Fibroblast of skin of right quadriceps (primary cell): ENCODE results near the gene LFNG.
"Not testable (repeated sequence)": the region's sequence is repeated elsewhere in the genome, so short reads cannot be mapped to it uniquely, and the experiment has no call there.

Source experiments
- DNase-seq: peaks from one replicate; pipeline ENCODE4 v3.0.0-alpha.2; 2013

LFNG gene

GRCh38 chr7:2520131-2520760, 672 bp downstream of the LFNG start:
- DNase-seq: no peak

DNA sequence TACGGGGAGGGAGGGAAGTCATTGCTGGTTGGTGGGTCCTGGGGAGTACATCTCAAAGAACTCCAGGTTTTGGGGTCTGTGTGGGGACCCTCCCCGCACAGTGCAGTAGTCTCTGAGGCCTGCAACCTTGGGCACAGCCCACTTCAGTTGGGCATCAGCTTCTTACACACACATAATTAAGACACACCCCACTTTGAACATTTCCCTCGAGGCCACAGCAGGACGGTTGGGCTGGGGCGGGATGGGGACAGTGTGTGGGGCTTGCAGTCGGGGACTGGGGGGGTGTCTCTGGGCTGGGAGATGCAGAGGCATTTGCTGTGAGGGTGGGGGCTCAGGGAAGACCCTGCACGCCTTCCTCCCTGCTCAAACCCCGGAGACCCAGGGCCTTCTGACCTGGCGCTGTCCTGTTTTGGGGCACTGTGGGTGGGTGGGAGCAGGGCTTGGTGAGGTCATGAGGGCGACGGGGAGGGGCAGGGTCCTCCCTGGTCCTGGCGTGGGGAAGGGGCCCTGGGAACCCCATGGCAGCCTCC, 1.3 kb downstream of the LFNG start:
- no peak for DNase-seq

DNA sequence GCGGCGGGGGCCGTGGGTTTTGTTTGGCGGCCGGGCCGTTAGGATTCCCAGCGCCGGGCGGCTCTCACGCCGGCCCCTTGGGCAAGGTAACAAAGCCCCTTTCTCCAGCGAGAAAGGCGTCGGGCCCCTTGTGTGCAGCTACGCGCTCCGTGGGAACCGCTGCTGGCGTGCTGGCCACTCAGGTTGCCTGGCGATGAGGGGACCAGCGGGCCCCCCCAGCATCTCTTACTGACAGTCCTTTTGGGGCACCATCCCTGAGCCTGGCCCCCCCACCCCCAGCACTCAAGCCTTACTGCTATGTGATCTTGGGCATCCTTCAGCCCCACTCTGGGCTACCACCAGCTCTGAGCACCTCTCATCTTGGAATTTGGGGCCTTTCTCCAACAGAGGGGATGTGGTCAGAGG, 1.8 kb downstream of the LFNG start:
- no peak for DNase-seq

GRCh38 chr7:2521952-2522591, 2.5 kb downstream of the LFNG start:
- peak; percentile 50 for DNase-seq

- DNase-seq: peak; percentile 57
Measured at GRCh38 chr7:2522780-2523433, 3.3 kb downstream of the LFNG start.

DNA sequence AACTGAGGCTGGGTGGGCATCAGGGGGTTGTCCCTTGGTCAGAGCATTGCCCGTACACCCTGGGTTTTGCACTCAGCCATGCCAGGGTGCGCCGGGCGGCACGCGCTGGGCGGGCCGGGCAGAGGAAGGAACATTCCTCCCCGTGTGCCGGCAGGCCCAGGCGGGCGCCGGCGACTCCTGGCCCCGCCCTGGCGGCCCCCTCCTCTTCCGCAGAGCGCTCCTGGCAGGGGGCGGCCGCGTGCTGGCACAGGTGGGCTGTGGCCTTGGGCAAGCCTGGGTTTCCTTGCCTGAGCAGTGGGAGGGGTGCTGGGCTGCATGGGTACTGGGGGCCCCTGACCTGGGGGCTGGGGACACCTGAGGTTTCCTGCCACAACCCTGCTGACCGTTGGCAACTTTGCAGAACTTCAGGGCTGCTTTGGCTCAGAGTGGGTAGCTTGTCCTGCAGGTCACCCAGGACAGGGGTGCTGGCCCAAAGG, 3.9 kb downstream of the LFNG start:
- no peak for DNase-seq

DNA sequence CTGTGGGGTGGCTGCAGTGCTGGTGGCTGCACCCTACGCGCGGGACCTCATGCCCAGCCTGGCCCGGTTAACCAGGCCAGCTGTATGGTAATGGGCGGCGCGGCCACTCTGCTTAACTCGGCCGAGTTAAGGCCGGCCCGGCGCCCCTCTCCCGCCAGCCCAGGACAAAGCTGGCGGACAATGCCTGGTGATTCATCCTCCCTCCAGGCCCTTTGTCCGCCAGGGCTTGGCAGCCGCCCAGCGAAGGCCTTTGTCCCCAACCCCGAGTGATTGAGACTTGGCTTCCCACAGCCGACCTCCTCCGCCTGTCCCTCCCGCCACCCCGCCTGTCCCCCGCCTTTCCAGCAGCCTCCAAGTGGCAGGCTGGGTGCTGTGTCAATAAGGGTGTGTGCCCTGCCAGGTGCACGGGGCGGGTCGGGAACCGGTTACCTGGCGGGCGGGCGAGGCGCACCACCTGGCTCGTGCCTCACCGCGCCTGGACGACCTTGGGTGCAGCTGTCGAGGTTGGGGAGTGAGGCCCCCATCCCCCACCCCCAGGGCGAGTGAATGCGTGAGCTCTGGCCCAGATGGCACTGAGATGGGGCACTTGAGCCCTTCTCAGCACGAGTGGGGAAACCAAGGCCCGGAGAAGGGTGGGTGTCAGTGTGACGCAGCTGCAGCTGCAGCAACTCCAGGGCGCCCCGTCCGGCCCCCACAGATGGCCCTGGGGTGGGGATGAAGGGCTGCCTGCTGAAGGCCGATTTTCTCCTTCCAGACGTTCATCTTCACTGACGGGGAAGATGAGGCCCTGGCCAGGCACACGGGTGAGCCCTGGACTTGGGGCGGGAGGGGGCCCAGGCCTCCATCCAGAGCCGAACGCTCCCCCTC, 4.6 kb downstream of the LFNG start:
- DNase-seq: peak; percentile 30

DNA sequence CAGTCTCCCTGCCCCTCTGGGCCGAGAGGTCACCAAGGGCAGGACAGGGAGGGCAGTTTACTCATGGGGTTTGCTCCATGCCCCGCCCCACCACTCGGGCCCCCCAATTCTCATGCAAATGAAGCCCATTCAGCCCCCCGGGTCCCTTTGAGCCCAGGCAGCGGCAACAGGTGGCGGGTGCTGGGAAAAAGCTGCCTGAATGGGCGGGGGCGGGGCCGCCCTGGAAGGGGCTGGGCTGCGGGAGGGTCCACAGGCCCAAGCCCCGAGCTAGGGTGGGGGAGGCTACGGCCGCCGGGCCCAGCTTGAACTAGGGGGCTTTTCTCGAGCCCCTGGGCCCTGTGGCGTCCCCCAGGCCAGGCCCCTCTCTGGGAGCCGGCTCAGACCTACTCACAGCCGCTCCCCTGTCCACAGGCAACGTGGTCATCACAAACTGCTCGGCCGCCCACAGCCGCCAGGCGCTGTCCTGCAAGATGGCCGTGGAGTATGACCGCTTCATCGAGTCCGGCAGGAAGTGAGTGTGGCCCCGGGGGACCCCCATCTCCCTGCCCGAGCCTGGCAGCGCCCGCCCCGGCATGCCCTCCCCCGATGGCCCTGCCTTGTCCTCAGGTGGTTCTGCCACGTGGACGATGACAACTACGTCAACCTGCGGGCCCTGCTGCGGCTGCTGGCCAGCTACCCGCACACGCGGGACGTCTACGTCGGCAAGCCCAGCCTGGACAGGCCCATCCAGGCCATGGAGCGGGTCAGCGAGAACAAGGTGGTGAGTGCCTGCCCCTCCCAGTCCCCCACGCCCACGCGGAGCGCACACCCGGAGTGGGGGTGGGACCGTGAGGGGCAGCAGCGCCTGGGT, 5.5 kb downstream of the LFNG start:
- DNase-seq: no peak

GRCh38 chr7:2525658-2526630, 6.4 kb downstream of the LFNG start:
- DNase-seq: no peak

DNA sequence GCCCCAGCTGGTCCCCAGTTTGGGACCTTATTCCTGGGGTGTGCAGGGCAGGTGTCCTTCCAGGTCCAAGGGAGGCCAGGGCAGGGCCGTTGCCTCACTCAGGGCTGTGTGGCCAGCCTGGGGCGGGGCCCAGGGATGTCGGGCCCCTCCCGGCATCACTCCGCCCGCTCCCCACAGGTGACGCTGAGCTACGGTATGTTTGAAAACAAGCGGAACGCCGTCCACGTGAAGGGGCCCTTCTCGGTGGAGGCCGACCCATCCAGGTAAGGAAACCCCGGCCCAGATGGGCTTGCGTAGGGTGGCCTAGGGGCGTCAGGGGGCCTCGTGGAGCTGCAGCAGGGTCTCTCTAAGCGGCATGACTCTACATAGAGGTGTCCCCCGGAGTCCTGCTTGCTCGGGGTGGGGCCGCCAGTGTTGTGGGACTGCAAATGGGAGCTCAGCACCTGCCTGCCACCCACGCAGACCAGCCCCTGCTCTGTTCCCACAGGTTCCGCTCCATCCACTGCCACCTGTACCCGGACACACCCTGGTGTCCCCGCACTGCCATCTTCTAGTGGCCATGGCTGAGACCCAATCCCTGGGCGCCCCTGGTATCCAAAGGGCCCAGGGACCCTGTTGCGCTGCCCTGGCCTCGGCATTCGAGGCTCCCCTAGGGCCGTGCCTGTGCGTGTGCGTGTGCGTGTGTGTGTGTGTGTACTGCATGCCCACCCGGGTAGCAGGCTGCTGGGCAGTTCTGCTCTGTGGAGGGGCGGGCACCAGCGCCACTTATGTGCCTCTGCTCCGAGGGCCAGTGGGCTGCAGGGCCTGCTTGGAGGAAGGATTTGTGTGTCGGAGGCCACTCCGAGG, 7.3 kb downstream of the LFNG start:
- DNase-seq: no peak

DNA sequence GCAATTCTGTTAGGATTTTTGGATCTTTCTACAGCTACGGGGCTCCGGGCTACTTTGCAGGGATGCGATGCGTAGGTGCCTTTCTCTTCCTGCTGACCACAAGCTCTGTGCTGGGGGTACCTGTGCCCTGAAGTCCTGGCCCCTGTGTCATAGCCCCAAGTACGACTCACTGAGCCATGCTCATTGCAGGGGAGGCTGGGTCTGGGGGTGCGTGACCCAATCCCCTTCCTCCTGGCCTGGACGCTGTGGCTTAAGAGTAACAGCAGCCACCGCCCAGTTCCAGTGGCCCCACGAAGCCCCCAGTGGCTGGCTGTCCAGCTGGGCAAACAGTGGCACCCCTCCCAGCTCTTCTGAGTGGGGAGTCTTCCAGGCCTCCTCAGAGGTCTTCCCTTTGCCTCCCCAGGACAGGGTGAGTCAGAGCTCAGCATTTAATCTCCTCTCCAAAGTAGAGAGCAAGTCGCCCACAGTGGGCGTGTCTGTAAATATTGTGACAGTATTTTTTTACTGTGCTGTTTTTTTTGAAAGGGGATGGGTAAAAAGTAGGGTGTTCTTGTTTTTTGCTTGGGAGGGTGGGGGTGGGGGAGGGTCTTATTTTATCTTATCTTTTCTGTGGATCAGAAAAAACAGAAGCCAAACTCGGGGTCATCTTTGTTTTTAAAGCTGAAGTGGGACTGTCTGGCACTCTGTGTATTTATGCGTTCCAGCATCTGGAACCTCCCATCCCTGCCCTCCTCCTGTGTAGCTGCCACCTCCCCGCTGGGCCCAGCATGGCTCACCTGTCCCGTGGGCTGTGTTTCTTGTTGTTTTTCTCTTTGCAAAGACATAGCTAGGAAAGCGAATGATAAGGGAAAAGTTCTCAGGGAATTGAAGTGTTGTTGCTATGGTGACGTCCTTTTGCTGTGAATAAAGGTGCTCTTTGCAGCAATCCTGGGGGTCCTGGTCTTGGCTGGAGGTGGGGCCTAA, 8.2 kb downstream of the LFNG start:
- peak; percentile 56 for DNase-seq

DNA sequence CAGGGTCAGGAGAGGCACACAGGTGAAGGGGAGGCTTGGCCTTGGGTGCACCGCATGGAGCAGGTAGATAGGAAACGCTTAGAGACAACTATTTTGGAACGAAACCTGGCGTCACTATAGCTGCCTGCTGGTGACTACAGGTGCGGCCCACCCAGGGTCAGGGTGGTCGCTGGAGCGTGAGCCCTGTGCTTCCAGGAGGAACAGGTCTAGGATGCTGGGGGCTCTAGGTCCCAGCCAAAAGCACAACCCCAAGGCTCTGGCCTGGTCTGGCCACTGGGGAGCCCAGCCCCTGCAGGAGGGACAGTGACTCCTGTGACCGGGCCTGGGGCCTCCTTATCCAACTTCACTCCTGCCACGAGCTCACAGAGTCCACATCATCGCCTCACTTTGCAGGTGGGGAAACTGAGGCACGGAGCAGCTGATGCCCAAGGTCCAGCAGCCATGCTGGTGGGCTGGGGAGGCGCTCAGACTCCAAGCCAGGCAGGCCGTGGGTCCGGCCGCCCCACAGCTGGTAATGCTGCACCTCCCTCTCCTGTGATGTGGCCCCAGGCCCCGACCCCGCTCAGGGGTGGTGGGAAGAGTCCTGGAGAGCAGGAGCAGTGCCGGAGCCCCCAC, 9.0 kb downstream of the LFNG start:
- no peak for DNase-seq

DNA sequence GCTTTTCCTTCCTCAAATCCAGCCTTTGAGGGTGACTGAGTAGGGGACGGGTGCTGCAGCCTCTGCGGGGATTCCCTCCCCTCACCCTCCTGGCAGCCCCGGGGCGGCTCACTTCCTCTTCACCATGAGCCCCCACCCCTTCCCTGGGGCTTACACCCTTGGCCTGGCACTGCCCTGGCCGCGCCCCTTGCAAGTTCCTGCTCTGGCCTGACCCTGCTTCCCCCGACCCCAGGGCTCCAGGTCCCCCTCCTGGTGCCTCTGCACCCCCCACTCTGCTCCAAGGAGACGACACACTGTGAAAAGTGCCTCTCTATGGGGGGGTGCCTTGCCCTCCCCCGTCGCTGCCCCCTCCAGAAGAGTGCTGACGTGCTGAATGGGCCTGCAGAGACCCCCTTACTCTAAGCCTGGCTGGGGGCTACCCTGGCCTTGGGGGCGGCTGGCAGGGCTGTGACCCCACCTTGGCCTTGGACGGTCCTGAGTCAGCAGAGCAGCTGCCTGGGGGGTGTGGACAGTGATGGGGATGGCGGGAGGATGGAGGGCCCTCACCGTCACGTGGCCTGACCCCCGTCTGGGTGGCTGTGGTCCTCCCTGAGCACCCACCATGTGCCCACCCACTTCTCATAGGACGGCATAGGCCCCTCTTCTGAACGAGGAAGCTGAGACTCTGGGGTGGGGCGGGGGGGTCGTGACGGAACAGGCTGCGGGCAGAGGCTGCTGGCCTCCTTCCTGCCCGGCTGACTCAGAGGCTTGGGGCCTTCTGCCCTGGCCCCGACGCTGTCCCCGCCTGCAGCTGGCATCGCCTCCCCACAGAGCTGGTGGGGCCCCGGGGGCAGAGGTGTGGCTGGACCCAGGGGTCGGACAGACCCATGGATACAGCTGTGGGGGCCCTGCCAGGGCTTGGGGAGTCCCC, 9.8 kb downstream of the LFNG start:
- no peak for DNase-seq

DNA sequence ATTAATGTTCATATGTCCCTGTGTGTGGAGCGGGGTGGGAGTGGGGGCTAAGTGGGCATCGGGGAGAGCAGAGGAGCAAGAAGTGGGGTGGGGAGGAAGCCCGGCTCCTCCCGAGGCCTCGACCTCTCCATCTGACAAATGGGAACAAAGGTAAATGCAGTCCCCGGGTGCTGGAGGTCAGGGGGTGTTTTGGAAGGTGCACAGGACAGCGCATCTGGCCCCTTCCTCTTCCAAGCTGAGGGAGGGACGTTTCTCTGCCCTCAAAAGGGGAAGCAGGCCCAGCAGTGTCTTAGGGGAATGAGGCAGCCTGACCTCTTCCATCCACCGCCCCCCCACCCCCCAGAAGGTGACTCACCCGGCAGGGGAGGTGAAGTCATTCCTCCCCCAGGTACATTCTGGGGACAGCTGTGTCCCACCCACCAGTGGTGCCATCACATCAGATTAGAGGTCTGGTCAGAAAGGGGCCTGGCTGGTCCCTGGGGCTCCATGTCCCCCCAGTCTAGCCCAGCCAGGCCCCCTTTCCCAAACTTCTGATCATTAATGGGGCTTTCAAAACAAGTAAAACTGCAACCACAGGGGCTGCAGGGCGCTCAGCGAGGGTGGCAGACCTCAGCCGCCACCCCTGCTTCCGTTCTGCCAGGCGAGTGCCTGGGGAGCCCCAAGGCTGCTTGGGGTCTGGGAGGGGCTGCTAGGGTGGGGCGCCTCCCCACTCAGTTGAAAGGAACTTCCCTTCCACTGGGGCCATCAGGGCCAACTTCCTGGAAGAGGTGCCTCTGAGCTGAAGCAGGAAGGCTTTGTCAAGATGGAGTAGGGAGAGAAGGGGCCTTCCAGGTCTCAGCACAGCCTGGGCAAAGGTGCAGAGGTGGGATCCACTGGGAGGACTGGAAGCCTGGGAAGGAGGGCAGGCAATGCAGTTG, 10.8 kb downstream of the LFNG start:
- DNase-seq: no peak

DNA sequence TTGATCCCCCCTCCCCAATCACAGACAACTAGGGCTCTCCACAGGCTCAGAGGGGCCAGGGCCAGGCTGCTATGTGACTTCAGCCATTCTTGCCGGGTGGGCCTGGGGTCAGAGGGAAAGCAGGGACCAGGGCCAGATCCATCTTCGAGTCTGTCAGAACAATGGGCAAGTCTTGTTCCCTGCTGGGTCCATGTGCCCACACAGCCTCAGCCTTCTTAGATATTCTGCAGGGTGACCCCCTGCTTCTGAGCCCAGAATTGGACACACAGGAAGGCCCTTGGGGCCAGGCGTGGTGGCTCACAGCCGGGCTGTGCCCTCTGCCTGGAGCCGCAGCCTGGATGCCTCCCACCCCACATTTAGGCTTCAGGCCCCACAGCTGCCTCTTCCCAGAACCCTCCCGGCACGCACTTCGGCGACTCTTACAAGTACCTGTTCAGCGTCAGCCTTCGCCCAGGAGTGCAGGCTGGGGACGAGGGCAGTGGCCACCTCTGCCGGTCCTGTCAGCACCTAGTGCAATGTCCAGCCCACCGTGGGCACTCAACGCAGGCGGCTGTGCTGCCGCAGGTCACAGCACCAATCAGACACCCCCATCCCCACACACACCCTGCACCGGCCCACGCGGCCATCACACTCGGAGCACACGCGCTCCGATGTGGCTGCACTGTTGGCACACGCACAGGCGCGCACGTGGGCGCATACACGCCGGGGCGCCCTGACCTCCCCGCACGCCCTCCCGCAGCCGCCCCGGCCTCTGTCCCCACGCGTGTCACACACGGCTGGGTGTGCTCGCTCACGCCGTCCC, 11.6 kb downstream of the LFNG start:
- not testable (repeated sequence) for DNase-seq
